Measurements from ENCODE around the gene IER5.
A peak's percentile ranks its signal among the peaks of the same experiment; 100 is the strongest.

Gene IER5

GRCh38 chr1:181077576-181078242, 10.8 kb upstream of the IER5 start:
- no peak for DNase-seq

- no peak for DNase-seq
These were observed 9.1 kb upstream of the IER5 start for GRCh38 chr1:181079382-181079781.

- no peak for DNase-seq
These were observed 8.6 kb upstream of the IER5 start for GRCh38 chr1:181079920-181080319.

- DNase-seq: no peak
These were observed 7.9 kb upstream of the IER5 start for GRCh38 chr1:181080556-181080955.

GRCh38 chr1:181081395-181081794, 7.1 kb upstream of the IER5 start:
- DNase-seq: peak; percentile 77

GRCh38 chr1:181083842-181084605, 4.5 kb upstream of the IER5 start:
- DNase-seq: peak; percentile 57

- DNase-seq: no peak
These were observed 3.9 kb upstream of the IER5 start for GRCh38 chr1:181084606-181084969.

GRCh38 chr1:181086091-181086490, 2.4 kb upstream of the IER5 start:
- DNase-seq: no peak

GRCh38 chr1:181086926-181087325, 1.6 kb upstream of the IER5 start:
- no peak for DNase-seq

- no peak for DNase-seq
These were observed 1.0 kb upstream of the IER5 start for GRCh38 chr1:181087400-181087901.

- peak; percentile 64 for DNase-seq
These were observed 646 bp downstream of the IER5 start for GRCh38 chr1:181089017-181089675.

- DNase-seq: peak; percentile 64
These were observed 1.4 kb downstream of the IER5 start for GRCh38 chr1:181089676-181090544.

- no peak for DNase-seq
These were observed 2.2 kb downstream of the IER5 start for GRCh38 chr1:181090641-181091126.

- DNase-seq: no peak
These were observed 3.0 kb downstream of the IER5 start for GRCh38 chr1:181091309-181092040.

GRCh38 chr1:181092056-181092455, 3.6 kb downstream of the IER5 start:
- DNase-seq: no peak

- no peak for DNase-seq
These were observed 4.5 kb downstream of the IER5 start for GRCh38 chr1:181092883-181093458.

GRCh38 chr1:181094416-181095212, 6.1 kb downstream of the IER5 start:
- DNase-seq: no peak

- no peak for DNase-seq
These were observed 6.8 kb downstream of the IER5 start for GRCh38 chr1:181095260-181095659.

- DNase-seq: no peak
These were observed 7.3 kb downstream of the IER5 start for GRCh38 chr1:181095763-181096184.

- no peak for DNase-seq
These were observed 8.7 kb downstream of the IER5 start for GRCh38 chr1:181097242-181097641.
